GM06990 (cell line): ENCODE results near the gene GCKR.

Source experiments
- DNase-seq: peaks from one replicate; pipeline ENCODE4 v3.0.0-alpha.2; 2011; ENCODE audit not compliant: insufficient read length; ENCODE audit errors: extremely low read depth
- H3K27me3 ChIP-seq: replicated peaks from 2 replicates; pipeline ENCODE4 v1.6.0; 2011; ENCODE audit warnings: low read length; ENCODE audit not compliant: control insufficient read depth, insufficient read depth
- H3K36me3 ChIP-seq: 2 replicates; pipeline ENCODE4 v1.5.1; 2011; ENCODE audit warnings: low read length; ENCODE audit not compliant: control insufficient read depth, insufficient read depth
- H3K4me3 ChIP-seq: replicated peaks from 2 replicates; pipeline ENCODE4 v1.5.1; 2011; ENCODE audit warnings: low read depth, mild to moderate bottlenecking, control low read depth, low read length
- CTCF ChIP-seq: IDR thresholded peaks from 2 replicates; pipeline ENCODE4 v1.5.1; 2011; ENCODE audit warnings: low read length, control low read depth, mild to moderate bottlenecking, inconsistent platforms; ENCODE audit not compliant: insufficient read depth, poor library complexity, severe bottlenecking

GCKR gene

GRCh38 chr2:27497288-27497627 lies 619 bp downstream of the GCKR start:
- TF ChIP-seq CTCF: no peak
- Histone ChIP-seq H3K27me3 (no peaks in the 10 kb centered on the region; the same call in none of the 2 replicates), H3K36me3 (no peaks in the 10 kb centered on the region), H3K4me3 (no peak overlapping the region)
- DNase-seq: no peak

- Histone ChIP-seq H3K36me3 (no peaks in the 10 kb centered on the region), H3K27me3 (no peaks in the 10 kb centered on the region; the same call in none of the 2 replicates), H3K4me3 (no peak overlapping the region)
- no peak for TF ChIP-seq CTCF
- no peak for DNase-seq
Observed at GRCh38 chr2:27498975-27499374, 2.3 kb downstream of the GCKR start.

- no peak for DNase-seq
- TF ChIP-seq CTCF: no peak
- no peaks in the 10 kb centered on the region for H3K36me3 ChIP-seq
- H3K4me3 ChIP-seq: no peak overlapping the region
- no peaks in the 10 kb centered on the region; the same call in none of the 2 replicates for H3K27me3 ChIP-seq
Observed at GRCh38 chr2:27501042-27501441, 4.4 kb downstream of the GCKR start.

- no peak overlapping the region for H3K4me3 ChIP-seq
- TF ChIP-seq CTCF: no peak
- H3K27me3 ChIP-seq: no peaks in the 10 kb centered on the region; the same call in 1 of the 2 replicates
Observed at GRCh38 chr2:27502142-27502541, 5.5 kb downstream of the GCKR start.

GRCh38 chr2:27506587-27506986 lies 9.9 kb downstream of the GCKR start:
- Histone ChIP-seq H3K36me3 (no peaks in the 10 kb centered on the region), H3K27me3 (no peaks in the 10 kb centered on the region; the same call in 1 of the 2 replicates), H3K4me3 (no peak overlapping the region)
- DNase-seq: no peak
- TF ChIP-seq CTCF: no peak

More at GRCh38 chr2:27502142-27502541, 5.5 kb downstream of the GCKR start:
- DNase-seq: no peak
- H3K36me3 ChIP-seq: no peaks in the 10 kb centered on the region

- no peak for TF ChIP-seq CTCF
- no peaks in the 10 kb centered on the region for H3K36me3 ChIP-seq
- no peak for DNase-seq
- H3K4me3 ChIP-seq: no peak overlapping the region
- H3K27me3 ChIP-seq: no peaks in the 10 kb centered on the region; the same call in 1 of the 2 replicates
Observed at GRCh38 chr2:27507293-27507692, 10.7 kb downstream of the GCKR start.
